GM12878 (cell line): Measurements from ENCODE around the gene DDX51. TPM values are rescaled to one million over a fixed set of nuclear protein-coding genes. Genes with fewer than 3 reads are reported as not detected.

Experiments
- ATAC-seq: fragments of 200-7000 bp; cut with Tn5 transposase; 3 replicates; pipeline ENCODE4 v1.9.1; 2020; ENCODE audit warnings: mild to moderate bottlenecking, moderate library complexity
- BruUV-seq: library from RNA; stranded (reverse); fragments of 400-500 nt; replicated peaks from 2 replicates; lab custom pipeline; 2021; lab: Mats Ljungman, UMichigan
- CTCF ChIA-PET: fragments of 300-600 bp; sonication (Branson Sonifier 250); formaldehyde crosslinking; extraction: SDS; loops from one replicate; lab custom pipeline; 2021; ENCODE audit warnings: inconsistent platforms; lab: Yijun Ruan, JAX
- POLR2A ChIA-PET: fragments of 350-600 bp; formaldehyde crosslinking; extraction: SDS; loops from one replicate; lab custom pipeline; 2021; ENCODE audit warnings: inconsistent platforms; lab: Charles Lee
- RAD21 ChIA-PET: fragments of 300-600 bp; sonication (Branson Sonifier 250); formaldehyde crosslinking; loops from one replicate; lab custom pipeline; 2023; ENCODE audit warnings: antibody characterized with exemption; ENCODE audit not compliant: unreplicated experiment; lab: Charles Lee
- SMC1A ChIA-PET: fragments of 300-600 bp; sonication (Branson Sonifier 250); formaldehyde crosslinking; loops from one replicate; lab custom pipeline; 2023; ENCODE audit not compliant: unreplicated experiment, uncharacterized antibody; lab: Charles Lee
- DNase-seq: peaks from one replicate; pipeline ENCODE4 v3.0.0-alpha.2; 2011; ENCODE audit warnings: low read depth, low spot score
- FAIRE-seq: peaks from 3 replicates; lab custom pipeline; 2011; peaks lifted over from hg19 to GRCh38; lab: Jason Lieb, UNC
- H2AFZ ChIP-seq: 2 replicates; pipeline ENCODE4 v1.6.0; 2011; ENCODE audit warnings: low read depth, low read length, control low read depth; ENCODE audit not compliant: control insufficient read depth
- H3K27ac ChIP-seq: 2 replicates; pipeline ENCODE4 v1.5.1; 2011; ENCODE audit warnings: control low read depth; ENCODE audit not compliant: control insufficient read depth, insufficient read depth
- H3K27me3 ChIP-seq, 2 experiments: replicated peaks in 1 of 2; 2 replicates each; pipeline versions ENCODE4 v1.6.0 to v1.6.1; 2011; ENCODE audit warnings: low read length in 1 of 2; ENCODE audit not compliant: control insufficient read depth in 2 of 2, insufficient read depth in 2 of 2
- H3K36me3 ChIP-seq, 2 experiments: 2 replicates each; pipeline ENCODE4 v1.5.1; 2011; ENCODE audit warnings: low read length in 1 of 2; ENCODE audit not compliant: control insufficient read depth in 2 of 2, insufficient read depth in 2 of 2
- H3K4me1 ChIP-seq: 2 replicates; pipeline ENCODE4 v1.6.1; 2011; ENCODE audit warnings: mild to moderate bottlenecking, low read length, moderate library complexity, mixed read lengths; ENCODE audit not compliant: control insufficient read depth, insufficient read depth
- H3K4me2 ChIP-seq: 2 replicates; pipeline ENCODE4 v1.6.0; 2011; ENCODE audit warnings: control low read depth; ENCODE audit not compliant: control insufficient read depth, insufficient read depth
- H3K4me3 ChIP-seq: fragments of 200-600 bp; sonication (generic); 2 replicates; pipeline ENCODE4 v1.5.1; 2016
- H3K79me2 ChIP-seq: 2 replicates; pipeline ENCODE4 v1.6.0; 2011; ENCODE audit warnings: low read length; ENCODE audit not compliant: control insufficient read depth, insufficient read depth
- H3K9ac ChIP-seq: 2 replicates; pipeline ENCODE4 v1.8.0; 2011; ENCODE audit warnings: low read length, control low read depth, mixed read lengths; ENCODE audit not compliant: control insufficient read depth, insufficient read depth
- H3K9me3 ChIP-seq: replicated peaks from 3 replicates; pipeline ENCODE4 v1.5.1; 2011; ENCODE audit warnings: mild to moderate bottlenecking, low read length; ENCODE audit not compliant: control insufficient read depth, insufficient read depth
- H4K20me1 ChIP-seq: 2 replicates; pipeline ENCODE4 v1.6.0; 2011; ENCODE audit not compliant: control insufficient read depth, insufficient read depth
- EZH2 ChIP-seq: IDR thresholded peaks from 2 replicates; pipeline ENCODE4 v1.6.1; 2012; ENCODE audit warnings: low read depth, mild to moderate bottlenecking, control low read depth, inconsistent platforms, low read length, borderline replicate concordance; ENCODE audit not compliant: control insufficient read depth
- JUNB ChIP-seq: IDR thresholded peaks from 2 replicates; pipeline ENCODE4 v1.6.1; 2016; ENCODE audit warnings: antibody characterized with exemption, mild to moderate bottlenecking
- KAT2A ChIP-seq: conservative IDR thresholded peaks from 2 replicates; pipeline ENCODE4 v1.6.1; 2011; ENCODE audit warnings: low read depth, low read length; ENCODE audit not compliant: control insufficient read depth
- MTA3 ChIP-seq: IDR thresholded peaks from 2 replicates; pipeline ENCODE4 v1.6.1; 2012; ENCODE audit warnings: low read length, inconsistent platforms, borderline replicate concordance
- NFYB ChIP-seq: IDR thresholded peaks from 2 replicates; pipeline ENCODE4 v1.6.1; 2011; ENCODE audit warnings: low read depth, mild to moderate bottlenecking, low read length, improper control_type of control experiment, moderate library complexity; ENCODE audit not compliant: insufficient read depth
- NR2C1 ChIP-seq: fragments of 450-650 bp; IDR thresholded peaks from 2 replicates; pipeline ENCODE4 v1.6.1; 2017; ENCODE audit warnings: antibody characterized with exemption, mild to moderate bottlenecking, moderate library complexity
- NR2C2 ChIP-seq: IDR thresholded peaks from 2 replicates; pipeline ENCODE4 v1.6.1; 2011; ENCODE audit warnings: borderline replicate concordance, low read depth; ENCODE audit not compliant: control insufficient read depth, insufficient read length
- NR2F1 ChIP-seq: fragments of 450-650 bp; conservative IDR thresholded peaks from 2 replicates; pipeline ENCODE4 v1.6.1; 2017; ENCODE audit warnings: mild to moderate bottlenecking
- PML ChIP-seq: IDR thresholded peaks from 2 replicates; pipeline ENCODE4 v1.6.1; 2012; ENCODE audit warnings: low read length, inconsistent platforms
- SPI1 ChIP-seq: IDR thresholded peaks from 2 replicates; pipeline ENCODE4 v1.6.1; 2011; ENCODE audit warnings: low read depth, mild to moderate bottlenecking, low read length, moderate library complexity, borderline replicate concordance; ENCODE audit not compliant: insufficient read depth
- TARDBP ChIP-seq: IDR thresholded peaks from 2 replicates; pipeline ENCODE4 v1.6.1; 2016; ENCODE audit warnings: borderline replicate concordance
- WGBS: methylation state at CpG from one replicate; pipeline ENCODE4 v1.1.6; 2016; ENCODE audit warnings: low lambda C conversion rate; ENCODE audit not compliant: insufficient replicate concordance, insufficient coverage; ENCODE audit errors: missing lambda C conversion rate; 5-methylcytosine and 5-hydroxymethylcytosine counted together
- in situ Hi-C: fragments of 300-500 bp; cut with MboI; formaldehyde crosslinking; loops from 9 replicates; pipeline ENCODE4 v1.14.3; 2018; ENCODE audit warnings: mixed read lengths
- intact Hi-C: fragments of 100-400 bp; cut with micrococcal nuclease; formaldehyde crosslinking; loops from one replicate; pipeline ENCODE4 v1.14.2; 2022; ENCODE audit not compliant: unreplicated experiment
- polyA plus RNA-seq, 11 experiments: library from polyadenylated mRNA; depleted of rRNA in 4 of 11; unstranded in 6 of 11; stranded (reverse) in 5 of 11; fragments of >200 nt; fragmentation: Nextera tagmentation in 4 of 11; fragmentation: Illumina TruSeq in 1 of 11; extraction: Ambion mirVana in 4 of 11; extraction: Trizol in 1 of 11; gene quantifications; 1 replicate in 1 of 11; 2 replicates in 10 of 11; pipeline versions ENCODE4 v1.2.1 to v1.2.3, GENCODE V29; 2011 to 2016; ENCODE audit warnings: inconsistent platforms in 2 of 11, missing spikeins in 2 of 11, low read depth in 1 of 11
- total RNA-seq, 4 experiments: library from RNA; depleted of rRNA in 3 of 4; stranded (reverse); fragments of >200 nt in 3 of 4; fragmentation: Illumina TruSeq in 1 of 4; extraction: Trizol in 1 of 4; gene quantifications; 2 replicates each; pipeline versions ENCODE4 v1.2.1 to v1.2.3, GENCODE V29; 2013 to 2021
- TF ChIP-seq, protein P1 (sequence below): fragments of 450-650 bp; IDR thresholded peaks from 2 replicates; pipeline ENCODE4 v1.6.1; 2017; ENCODE audit warnings: low read depth, mild to moderate bottlenecking, moderate library complexity
- TF ChIP-seq, protein P2 (sequence below): fragments of 450-650 bp; IDR thresholded peaks from 2 replicates; pipeline ENCODE4 v1.6.1; 2017; ENCODE audit warnings: mild to moderate bottlenecking, moderate library complexity
- TF ChIP-seq, protein P3 (sequence below): fragments of 450-650 bp; formaldehyde crosslinking; IDR thresholded peaks from 2 replicates; pipeline ENCODE4 v1.4.0; 2022; ENCODE audit warnings: mild to moderate bottlenecking, moderate library complexity

The DDX51 gene
- total and polyA plus RNA-seq, 10 of the 15 experiments (the other 5 are each of a cell fraction or from before 2014, with no cell fraction given) = 0.97 to 29.1 (median 9.8) TPM

DNA sequence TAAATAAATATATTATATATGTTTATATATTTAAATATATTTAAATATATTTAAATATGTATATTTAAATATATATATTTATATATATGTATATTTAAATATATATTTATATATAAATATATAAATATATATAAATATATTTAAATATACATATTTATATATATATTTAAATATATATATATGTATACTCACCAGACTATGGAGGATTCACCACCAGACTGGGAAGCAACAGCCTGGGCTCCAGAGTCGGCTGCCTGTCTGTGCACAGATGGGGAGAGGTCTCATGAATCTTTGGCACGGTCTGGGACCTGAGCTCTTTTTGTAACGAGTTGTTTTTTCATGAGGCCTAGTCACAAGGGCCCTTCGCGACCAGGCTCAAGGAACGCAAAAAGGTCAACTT is 21.5 kb upstream of the DDX51 start:
- H3K4me1 ChIP-seq = no peaks in the 10 kb centered on the region
- FAIRE-seq (no peak), DNase-seq (no peak), ATAC-seq (no peak)
- no peak overlapping the region for H3K9ac ChIP-seq
- no peaks in the 10 kb centered on the region for H3K27me3 ChIP-seq
- in situ Hi-C loops (no loop called here), intact Hi-C loops (no loop called here)
- TF ChIP-seq MTA3 = no peak
- no peak for TF ChIP-seq EZH2
- TF ChIP-seq NR2F1 = no peak
- no peak for TF ChIP-seq JUNB
- TF ChIP-seq, protein P1, sequence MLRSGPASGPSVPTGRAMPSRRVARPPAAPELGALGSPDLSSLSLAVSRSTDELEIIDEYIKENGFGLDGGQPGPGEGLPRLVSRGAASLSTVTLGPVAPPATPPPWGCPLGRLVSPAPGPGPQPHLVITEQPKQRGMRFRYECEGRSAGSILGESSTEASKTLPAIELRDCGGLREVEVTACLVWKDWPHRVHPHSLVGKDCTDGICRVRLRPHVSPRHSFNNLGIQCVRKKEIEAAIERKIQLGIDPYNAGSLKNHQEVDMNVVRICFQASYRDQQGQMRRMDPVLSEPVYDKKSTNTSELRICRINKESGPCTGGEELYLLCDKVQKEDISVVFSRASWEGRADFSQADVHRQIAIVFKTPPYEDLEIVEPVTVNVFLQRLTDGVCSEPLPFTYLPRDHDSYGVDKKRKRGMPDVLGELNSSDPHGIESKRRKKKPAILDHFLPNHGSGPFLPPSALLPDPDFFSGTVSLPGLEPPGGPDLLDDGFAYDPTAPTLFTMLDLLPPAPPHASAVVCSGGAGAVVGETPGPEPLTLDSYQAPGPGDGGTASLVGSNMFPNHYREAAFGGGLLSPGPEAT = no peak
- no peak for TF ChIP-seq KAT2A
- TF ChIP-seq SPI1 = no peak
- TF ChIP-seq NR2C1 = no peak
- TF ChIP-seq, protein P2, sequence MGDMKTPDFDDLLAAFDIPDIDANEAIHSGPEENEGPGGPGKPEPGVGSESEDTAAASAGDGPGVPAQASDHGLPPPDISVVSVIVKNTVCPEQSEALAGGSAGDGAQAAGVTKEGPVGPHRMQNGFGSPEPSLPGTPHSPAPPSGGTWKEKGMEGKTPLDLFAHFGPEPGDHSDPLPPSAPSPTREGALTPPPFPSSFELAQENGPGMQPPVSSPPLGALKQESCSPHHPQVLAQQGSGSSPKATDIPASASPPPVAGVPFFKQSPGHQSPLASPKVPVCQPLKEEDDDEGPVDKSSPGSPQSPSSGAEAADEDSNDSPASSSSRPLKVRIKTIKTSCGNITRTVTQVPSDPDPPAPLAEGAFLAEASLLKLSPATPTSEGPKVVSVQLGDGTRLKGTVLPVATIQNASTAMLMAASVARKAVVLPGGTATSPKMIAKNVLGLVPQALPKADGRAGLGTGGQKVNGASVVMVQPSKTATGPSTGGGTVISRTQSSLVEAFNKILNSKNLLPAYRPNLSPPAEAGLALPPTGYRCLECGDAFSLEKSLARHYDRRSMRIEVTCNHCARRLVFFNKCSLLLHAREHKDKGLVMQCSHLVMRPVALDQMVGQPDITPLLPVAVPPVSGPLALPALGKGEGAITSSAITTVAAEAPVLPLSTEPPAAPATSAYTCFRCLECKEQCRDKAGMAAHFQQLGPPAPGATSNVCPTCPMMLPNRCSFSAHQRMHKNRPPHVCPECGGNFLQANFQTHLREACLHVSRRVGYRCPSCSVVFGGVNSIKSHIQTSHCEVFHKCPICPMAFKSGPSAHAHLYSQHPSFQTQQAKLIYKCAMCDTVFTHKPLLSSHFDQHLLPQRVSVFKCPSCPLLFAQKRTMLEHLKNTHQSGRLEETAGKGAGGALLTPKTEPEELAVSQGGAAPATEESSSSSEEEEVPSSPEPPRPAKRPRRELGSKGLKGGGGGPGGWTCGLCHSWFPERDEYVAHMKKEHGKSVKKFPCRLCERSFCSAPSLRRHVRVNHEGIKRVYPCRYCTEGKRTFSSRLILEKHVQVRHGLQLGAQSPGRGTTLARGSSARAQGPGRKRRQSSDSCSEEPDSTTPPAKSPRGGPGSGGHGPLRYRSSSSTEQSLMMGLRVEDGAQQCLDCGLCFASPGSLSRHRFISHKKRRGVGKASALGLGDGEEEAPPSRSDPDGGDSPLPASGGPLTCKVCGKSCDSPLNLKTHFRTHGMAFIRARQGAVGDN = no peak
- TF ChIP-seq NR2C2 = no peak
- TF ChIP-seq TARDBP = no peak
- TF ChIP-seq PML = no peak
- no peak for TF ChIP-seq NFYB
- TF ChIP-seq, protein P3, sequence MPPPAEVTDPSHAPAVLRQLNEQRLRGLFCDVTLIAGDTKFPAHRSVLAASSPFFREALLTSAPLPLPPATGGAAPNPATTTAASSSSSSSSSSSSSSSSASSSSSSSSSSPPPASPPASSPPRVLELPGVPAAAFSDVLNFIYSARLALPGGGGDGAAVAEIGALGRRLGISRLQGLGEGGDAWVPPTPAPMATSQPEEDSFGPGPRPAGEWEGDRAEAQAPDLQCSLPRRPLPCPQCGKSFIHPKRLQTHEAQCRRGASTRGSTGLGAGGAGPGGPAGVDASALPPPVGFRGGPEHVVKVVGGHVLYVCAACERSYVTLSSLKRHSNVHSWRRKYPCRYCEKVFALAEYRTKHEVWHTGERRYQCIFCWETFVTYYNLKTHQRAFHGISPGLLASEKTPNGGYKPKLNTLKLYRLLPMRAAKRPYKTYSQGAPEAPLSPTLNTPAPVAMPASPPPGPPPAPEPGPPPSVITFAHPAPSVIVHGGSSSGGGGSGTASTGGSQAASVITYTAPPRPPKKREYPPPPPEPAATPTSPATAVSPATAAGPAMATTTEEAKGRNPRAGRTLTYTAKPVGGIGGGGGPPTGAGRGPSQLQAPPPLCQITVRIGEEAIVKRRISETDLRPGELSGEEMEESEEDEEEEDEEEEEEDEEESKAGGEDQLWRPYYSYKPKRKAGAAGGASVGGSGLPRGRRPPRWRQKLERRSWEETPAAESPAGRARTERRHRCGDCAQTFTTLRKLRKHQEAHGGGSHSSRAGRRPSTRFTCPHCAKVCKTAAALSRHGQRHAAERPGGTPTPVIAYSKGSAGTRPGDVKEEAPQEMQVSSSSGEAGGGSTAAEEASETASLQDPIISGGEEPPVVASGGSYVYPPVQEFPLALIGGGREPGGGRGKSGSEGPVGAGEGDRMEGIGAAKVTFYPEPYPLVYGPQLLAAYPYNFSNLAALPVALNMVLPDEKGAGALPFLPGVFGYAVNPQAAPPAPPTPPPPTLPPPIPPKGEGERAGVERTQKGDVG = no peak
- SMC1A ChIA-PET = no interaction called here
- POLR2A ChIA-PET = no interaction called here
- 98% methylated on average over 6 of the region's 6 CpGs for WGBS
- H3K4me2 ChIP-seq = no peak overlapping the region
- H3K9me3 ChIP-seq = no peaks in the 10 kb centered on the region
- no TSS peak for BruUV-seq
- CTCF ChIA-PET = no interaction called here
- no peaks in the 10 kb centered on the region for H3K79me2 ChIP-seq
- no peak overlapping the region for H3K4me3 ChIP-seq
- RAD21 ChIA-PET = no interaction called here
- no peaks in the 10 kb centered on the region for H3K36me3 ChIP-seq
- no peak overlapping the region for H3K27ac ChIP-seq
- no peak overlapping the region for H2AFZ ChIP-seq
- no peaks in the 10 kb centered on the region for H4K20me1 ChIP-seq
